Neuronal stem cell (in vitro differentiated cells): Measurements from ENCODE around the gene TMEM158. TPM values are rescaled to one million over a fixed set of nuclear protein-coding genes. Genes with fewer than 3 reads are reported as not detected.

ENCODE experiments used
- DNase-seq: peaks from one replicate; pipeline ENCODE4 v3.0.0-alpha.2; 2013; ENCODE audit warnings: low spot score
- H2AFZ ChIP-seq: one replicate; pipeline ENCODE4 v1.6.1; 2013; ENCODE audit warnings: mild to moderate bottlenecking, low read length, inconsistent platforms
- H2AK5ac ChIP-seq: 2 replicates; pipeline ENCODE4 v1.6.1; 2013; ENCODE audit warnings: low read depth, mild to moderate bottlenecking, inconsistent platforms, low read length, moderate library complexity, mixed read lengths
- H2BK120ac ChIP-seq: 2 replicates; pipeline ENCODE4 v1.6.1; 2013; ENCODE audit warnings: low read depth, mild to moderate bottlenecking, inconsistent platforms, low read length, moderate library complexity, mixed read lengths
- H2BK12ac ChIP-seq: one replicate; pipeline ENCODE4 v1.6.1; 2013; ENCODE audit warnings: low read length, inconsistent platforms
- H2BK15ac ChIP-seq: 2 replicates; pipeline ENCODE4 v1.6.1; 2013; ENCODE audit warnings: mild to moderate bottlenecking, low read length, inconsistent platforms, mixed read lengths
- H2BK5ac ChIP-seq: one replicate; pipeline ENCODE4 v1.6.1; 2013; ENCODE audit warnings: inconsistent platforms, mild to moderate bottlenecking, low read length, moderate library complexity
- H3K14ac ChIP-seq: one replicate; pipeline ENCODE4 v1.6.1; 2013; ENCODE audit warnings: low read length, inconsistent platforms
- H3K18ac ChIP-seq: 2 replicates; pipeline ENCODE4 v1.6.1; 2013; ENCODE audit warnings: low read length, inconsistent platforms
- H3K23ac ChIP-seq: 2 replicates; pipeline ENCODE4 v1.6.1; 2013; ENCODE audit warnings: low read depth, mild to moderate bottlenecking, mixed read lengths, low read length, inconsistent platforms; ENCODE audit not compliant: poor library complexity
- H3K27ac ChIP-seq: replicated peaks from 3 replicates; pipeline ENCODE4 v1.5.1; 2013; ENCODE audit warnings: low read length, inconsistent platforms
- H3K27me3 ChIP-seq, 3 experiments: 2 replicates each; pipeline ENCODE4 v1.6.1; 2013; ENCODE audit warnings: low read length in 3 of 3, mild to moderate bottlenecking in 2 of 3, inconsistent platforms in 1 of 3, low read depth in 1 of 3, mixed read lengths in 1 of 3, moderate library complexity in 1 of 3; ENCODE audit not compliant: control insufficient read depth in 3 of 3, insufficient read depth in 3 of 3
- H3K36me3 ChIP-seq, 2 donors: replicated peaks in 1 of 2; 2 replicates each; pipeline ENCODE4 v1.6.1; 2013; ENCODE audit warnings: low read length in 2 of 2; ENCODE audit not compliant: control insufficient read depth in 2 of 2, insufficient read depth in 2 of 2
- H3K4ac ChIP-seq: 2 replicates; pipeline ENCODE4 v1.6.1; 2013; ENCODE audit warnings: inconsistent platforms, mild to moderate bottlenecking, low read length, moderate library complexity
- H3K4me1 ChIP-seq, 2 donors: 1 replicate in 1 of 2; 2 replicates in 1 of 2; pipeline ENCODE4 v1.6.1; 2013; ENCODE audit warnings: low read length in 2 of 2, low read depth in 1 of 2; ENCODE audit not compliant: control insufficient read depth in 2 of 2, insufficient read depth in 1 of 2
- H3K4me2 ChIP-seq: one replicate; pipeline ENCODE4 v1.6.1; 2013; ENCODE audit warnings: mild to moderate bottlenecking, low read length, inconsistent platforms; ENCODE audit not compliant: insufficient read depth, poor library complexity, severe bottlenecking
- H3K4me3 ChIP-seq, 2 donors: 2 replicates each; pipeline ENCODE4 v1.5.1; 2013; ENCODE audit warnings: low read length in 2 of 2, mild to moderate bottlenecking in 2 of 2, inconsistent platforms in 1 of 2, moderate library complexity in 1 of 2
- H3K79me1 ChIP-seq: one replicate; pipeline ENCODE4 v1.6.1; 2013; ENCODE audit warnings: low read depth, mild to moderate bottlenecking, inconsistent platforms, low read length, moderate library complexity
- H3K9ac ChIP-seq: one replicate; pipeline ENCODE4 v1.6.1; 2013; ENCODE audit warnings: mild to moderate bottlenecking, low read depth, low read length, inconsistent platforms; ENCODE audit not compliant: poor library complexity
- H3K9me3 ChIP-seq, 2 donors: replicated peaks in 1 of 2; 2 replicates each; pipeline versions ENCODE3 to v1.6.1; 2013; ENCODE audit warnings: low read length in 2 of 2, mild to moderate bottlenecking in 2 of 2, inconsistent platforms in 1 of 2, low read depth in 1 of 2, mixed read lengths in 1 of 2, moderate library complexity in 1 of 2; ENCODE audit not compliant: control insufficient read depth in 2 of 2, insufficient read depth in 1 of 2
- H4K8ac ChIP-seq: one replicate; pipeline ENCODE4 v1.6.1; 2013; ENCODE audit warnings: low read depth, mild to moderate bottlenecking, inconsistent platforms, low read length, moderate library complexity
- H4K91ac ChIP-seq: one replicate; pipeline ENCODE4 v1.6.1; 2013; ENCODE audit warnings: low read length, low read depth, mild to moderate bottlenecking, inconsistent platforms; ENCODE audit not compliant: poor library complexity
- WGBS, 2 donors: extraction: QIAGEN DNeasy Blood & Tissue Kit; methylation state at CpG; one replicate each; pipeline ENCODE4 v1.1.7; 2013; ENCODE audit warnings: missing lambda C conversion rate in 2 of 2, mixed read lengths in 1 of 2; ENCODE audit not compliant: insufficient read length in 2 of 2, insufficient replicate concordance in 1 of 2; ENCODE audit errors: extremely low coverage in 2 of 2; 5-methylcytosine and 5-hydroxymethylcytosine counted together
- polyA plus RNA-seq, 2 experiments: library from polyadenylated mRNA; stranded (reverse); fragments of 200-250 nt; gene quantifications; one replicate each; pipeline ENCODE4 v1.2.3, GENCODE V29; 2013

The TMEM158 gene
- 9.2 TPM for polyA plus RNA-seq (2013, experiment 1 of 2)
- 9.1 TPM for polyA plus RNA-seq (2013, experiment 2 of 2)

GRCh38 chr3:45226206-45226915, at the start of gene TMEM158:
Gene TMEM158, minus strand, starts transcription at chr3:45226287. Its CDS starts 260 bp downstream, at chr3:45226027.
- no peak within 1 kb of the TSS for H3K27ac ChIP-seq
- WGBS, 2 donors = no CpG with 5 or more reads among the region's 63 CpGs
- H3K4ac ChIP-seq = no peak within 1 kb of the TSS
- H2BK12ac ChIP-seq = no peak within 1 kb of the TSS
- peak within 1 kb of the TSS; percentile 89 for H3K18ac ChIP-seq
- peak within 1 kb of the TSS; percentile 88 for H3K9ac ChIP-seq
- H2AFZ ChIP-seq = peak within 1 kb of the TSS; percentile 93
- H4K91ac ChIP-seq = no peak within 1 kb of the TSS
- peak; percentile 79 for DNase-seq
- H2AK5ac ChIP-seq = no peak within 1 kb of the TSS
- H3K4me1 ChIP-seq = peaks cover 15 to 18% of the 10 kb centered on the region in 2 donors
- H4K8ac ChIP-seq = no peak within 1 kb of the TSS
- H2BK5ac ChIP-seq = no peak within 1 kb of the TSS
- peak within 1 kb of the TSS; percentile 57 to 89 for H3K4me3 ChIP-seq
- peak within 1 kb of the TSS; percentile 90 for H3K23ac ChIP-seq
- no peak within 1 kb of the TSS for H2BK120ac ChIP-seq
- H3K79me1 ChIP-seq = no peaks in the 10 kb centered on the region
- H3K27me3 ChIP-seq = peaks cover 0 to 3% (median 3%) of the 10 kb centered on the region in 3 experiments
- H3K4me2 ChIP-seq = peak within 1 kb of the TSS; percentile 89
- no peaks in the 10 kb centered on the region for H3K9me3 ChIP-seq
- H3K36me3 ChIP-seq = no peaks in the 10 kb centered on the region
- no peak within 1 kb of the TSS for H2BK15ac ChIP-seq
- H3K14ac ChIP-seq = no peak within 1 kb of the TSS

- Histone ChIP-seq H3K23ac (no peak overlapping the region), H4K91ac (no peak overlapping the region), H3K18ac (no peak overlapping the region), H2AFZ (no peak overlapping the region), H3K4me3 (no peak overlapping the region), H3K4me2 (no peak overlapping the region), H3K79me1 (no peaks in the 10 kb centered on the region), H3K4me1 (peaks cover 0 to 4% of the 10 kb centered on the region in 2 donors), H2AK5ac (no peak overlapping the region), H3K4ac (no peak overlapping the region), H4K8ac (no peak overlapping the region), H3K27ac (no peak overlapping the region), H2BK12ac (no peak overlapping the region), H3K14ac (no peak overlapping the region), H2BK5ac (no peak overlapping the region), H2BK15ac (no peak overlapping the region), H3K9me3 (peaks cover 2 to 3% of the 10 kb centered on the region in 2 donors), H3K27me3 (no peaks in the 10 kb centered on the region), H2BK120ac (no peak overlapping the region), H3K9ac (no peak overlapping the region), H3K36me3 (no peaks in the 10 kb centered on the region)
- no peak for DNase-seq
- no CpG with 5 or more reads among the region's 5 CpGs for WGBS, 2 donors
Measured at GRCh38 chr3:45275006-45275704, 49.1 kb upstream of the TMEM158 start.

- DNase-seq = no peak
- Histone ChIP-seq H3K4me2 (no peak overlapping the region), H2AK5ac (no peak overlapping the region), H2BK12ac (no peak overlapping the region), H3K27ac (no peak overlapping the region), H4K91ac (no peak overlapping the region), H3K9me3 (peaks cover 2 to 3% of the 10 kb centered on the region in 2 donors), H3K4me1 (peaks cover 0 to 4% of the 10 kb centered on the region in 2 donors), H3K14ac (no peak overlapping the region), H3K4ac (no peak overlapping the region), H2BK15ac (no peak overlapping the region), H3K4me3 (no peak overlapping the region), H3K36me3 (no peaks in the 10 kb centered on the region), H3K79me1 (no peaks in the 10 kb centered on the region), H3K18ac (no peak overlapping the region), H2BK120ac (no peak overlapping the region), H2AFZ (no peak overlapping the region), H2BK5ac (no peak overlapping the region), H3K23ac (no peak overlapping the region), H4K8ac (no peak overlapping the region), H3K27me3 (no peaks in the 10 kb centered on the region), H3K9ac (no peak overlapping the region)
- no CpG with 5 or more reads among the region's 4 CpGs for WGBS, 2 donors
Measured at GRCh38 chr3:45273681-45274515, 47.8 kb upstream of the TMEM158 start.
